Stimulated activated memory B cell treated with anti-CD40 and anti-IgM and Interleukin-4, amounts not matched to agents 10 μg/mL and 1 μg/mL and 100 μg/mL, for 72 hours (primary cell): ENCODE measurements around the gene DSCAM.

Experiments
- ATAC-seq: fragments of 150-1000 bp; cut with Tn5 transposase; 2 replicates; pipeline ENCODE4 v1.10.0; 2021
- H3K27ac Mint-ChIP-seq: one replicate; pipeline ENCODE4 v1.8.0; 2022; ENCODE audit warnings: mild to moderate bottlenecking, mixed read lengths
- H3K27me3 Mint-ChIP-seq: one replicate; pipeline ENCODE4 v1.8.0; 2022; ENCODE audit warnings: mixed read lengths
- H3K36me3 Mint-ChIP-seq: one replicate; pipeline ENCODE4 v1.8.0; 2022; ENCODE audit warnings: mixed read lengths
- H3K4me1 Mint-ChIP-seq: one replicate; pipeline ENCODE4 v1.8.0; 2022; ENCODE audit warnings: mixed read lengths
- H3K4me3 Mint-ChIP-seq: one replicate; pipeline ENCODE4 v1.8.0; 2022; ENCODE audit warnings: mild to moderate bottlenecking, moderate library complexity, mixed read lengths
- H3K9me3 Mint-ChIP-seq: one replicate; pipeline ENCODE4 v1.8.0; 2022; ENCODE audit warnings: mixed read lengths

Gene DSCAM

GRCh38 chr21:40130476-40130875, 716.5 kb downstream of the DSCAM start:
- Mint-ChIP-seq H3K4me3 (no peak overlapping the region), H3K36me3 (no peaks in the 10 kb centered on the region), H3K9me3 (peaks cover 6% of the 10 kb centered on the region), H3K27ac (no peak overlapping the region), H3K4me1 (no peaks in the 10 kb centered on the region), H3K27me3 (peaks cover 16% of the 10 kb centered on the region)
- no peak for ATAC-seq

GRCh38 chr21:40129809-40130208, 717.1 kb downstream of the DSCAM start:
- peaks cover 6% of the 10 kb centered on the region for H3K9me3 Mint-ChIP-seq
- no peak for ATAC-seq

GRCh38 chr21:40128891-40129290, 718.1 kb downstream of the DSCAM start:
- H3K4me3 Mint-ChIP-seq = no peak overlapping the region
- ATAC-seq = no peak

More at GRCh38 chr21:40129809-40130208, 717.1 kb downstream of the DSCAM start:
- no peak overlapping the region for H3K27ac Mint-ChIP-seq
- no peak overlapping the region for H3K4me3 Mint-ChIP-seq
- H3K36me3 Mint-ChIP-seq = no peaks in the 10 kb centered on the region
- no peaks in the 10 kb centered on the region for H3K4me1 Mint-ChIP-seq
- H3K27me3 Mint-ChIP-seq = peaks cover 16% of the 10 kb centered on the region

DNA sequence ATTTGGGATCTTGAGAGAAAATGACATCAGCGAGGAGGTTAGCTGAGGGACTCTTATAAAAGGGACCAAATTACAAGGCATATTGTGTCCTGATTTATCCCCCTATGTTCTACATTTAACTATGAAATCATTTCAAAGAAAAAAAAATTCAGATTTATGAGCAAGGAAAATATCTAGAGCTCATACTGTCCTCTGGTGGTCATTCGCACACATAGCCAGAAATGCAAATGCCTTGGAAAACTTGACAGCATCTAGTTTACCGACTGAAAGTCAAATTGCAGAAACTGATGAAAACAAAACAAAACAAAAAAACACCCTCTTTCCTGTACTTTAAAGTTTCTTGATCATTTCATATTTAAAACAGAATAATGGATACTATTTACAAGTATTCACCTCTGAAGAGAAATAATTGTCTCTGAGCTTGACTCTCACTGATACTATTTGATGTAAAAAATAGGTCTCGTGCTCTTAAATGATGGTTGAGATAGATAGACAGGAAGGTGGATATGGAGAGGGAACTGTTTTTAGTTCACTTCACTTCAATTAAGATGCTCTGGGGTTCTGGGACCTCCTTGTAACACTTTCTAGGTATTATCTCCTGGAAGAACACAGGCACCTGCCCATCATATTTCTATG, 725.9 kb downstream of the DSCAM start:
- peaks cover 12% of the 10 kb centered on the region for H3K9me3 Mint-ChIP-seq
- H3K27ac Mint-ChIP-seq = no peak overlapping the region
- H3K36me3 Mint-ChIP-seq = no peaks in the 10 kb centered on the region
- peaks cover 5% of the 10 kb centered on the region for H3K27me3 Mint-ChIP-seq
- H3K4me3 Mint-ChIP-seq = no peak overlapping the region
- no peaks in the 10 kb centered on the region for H3K4me1 Mint-ChIP-seq
- no peak for ATAC-seq

More at GRCh38 chr21:40128891-40129290, 718.1 kb downstream of the DSCAM start:
- H3K4me1 Mint-ChIP-seq = no peaks in the 10 kb centered on the region
- H3K9me3 Mint-ChIP-seq = peaks cover 6% of the 10 kb centered on the region
- no peak overlapping the region for H3K27ac Mint-ChIP-seq
- H3K36me3 Mint-ChIP-seq = no peaks in the 10 kb centered on the region
- peaks cover 16% of the 10 kb centered on the region for H3K27me3 Mint-ChIP-seq

DNA sequence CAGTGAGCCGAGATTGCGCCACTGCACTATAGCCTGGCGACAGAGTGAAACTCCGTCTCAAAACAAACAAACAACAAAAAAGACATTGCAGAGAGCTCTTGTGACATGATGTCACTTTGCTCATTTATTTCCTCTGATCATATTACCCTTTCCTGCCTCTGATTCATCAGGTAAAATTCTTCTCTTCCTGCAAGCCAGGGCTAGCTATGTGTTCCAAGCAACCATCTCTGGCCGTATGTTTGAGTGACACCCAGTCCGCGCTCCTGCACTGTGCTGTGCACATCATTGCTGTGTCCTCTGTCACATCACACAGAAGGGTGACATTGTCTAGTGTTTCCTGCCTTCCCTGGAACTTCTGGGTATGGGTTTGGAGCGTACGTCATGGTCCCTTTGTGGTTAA, 728.4 kb downstream of the DSCAM start:
- Mint-ChIP-seq H3K4me1 (no peaks in the 10 kb centered on the region), H3K27ac (no peak overlapping the region), H3K27me3 (no peaks in the 10 kb centered on the region), H3K4me3 (no peak overlapping the region), H3K9me3 (peaks cover 19% of the 10 kb centered on the region), H3K36me3 (no peaks in the 10 kb centered on the region)
- ATAC-seq = no peak

GRCh38 chr21:40117236-40117635, 729.7 kb downstream of the DSCAM start:
- Mint-ChIP-seq H3K4me3 (no peak overlapping the region), H3K4me1 (no peaks in the 10 kb centered on the region), H3K36me3 (no peaks in the 10 kb centered on the region), H3K27ac (no peak overlapping the region), H3K9me3 (peaks cover 15% of the 10 kb centered on the region), H3K27me3 (no peaks in the 10 kb centered on the region)
- ATAC-seq = no peak

DNA sequence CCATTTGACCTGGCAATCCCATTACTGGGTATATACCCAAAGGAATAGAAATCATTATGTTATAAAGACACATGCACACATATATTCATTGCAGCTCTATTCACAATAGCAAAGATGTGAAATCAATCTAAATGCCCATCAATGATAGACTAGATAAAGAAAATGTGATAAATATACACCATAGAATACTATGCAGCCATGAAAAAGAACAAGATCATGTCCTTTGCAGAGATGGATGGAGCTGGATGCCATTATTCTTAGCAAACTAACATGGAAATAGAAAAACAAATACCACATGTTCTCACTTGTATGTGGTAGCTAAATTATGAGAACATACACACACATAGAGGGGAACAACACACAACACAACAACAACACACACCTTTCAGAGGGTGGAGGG, 731.2 kb downstream of the DSCAM start:
- no peak for ATAC-seq

DNA sequence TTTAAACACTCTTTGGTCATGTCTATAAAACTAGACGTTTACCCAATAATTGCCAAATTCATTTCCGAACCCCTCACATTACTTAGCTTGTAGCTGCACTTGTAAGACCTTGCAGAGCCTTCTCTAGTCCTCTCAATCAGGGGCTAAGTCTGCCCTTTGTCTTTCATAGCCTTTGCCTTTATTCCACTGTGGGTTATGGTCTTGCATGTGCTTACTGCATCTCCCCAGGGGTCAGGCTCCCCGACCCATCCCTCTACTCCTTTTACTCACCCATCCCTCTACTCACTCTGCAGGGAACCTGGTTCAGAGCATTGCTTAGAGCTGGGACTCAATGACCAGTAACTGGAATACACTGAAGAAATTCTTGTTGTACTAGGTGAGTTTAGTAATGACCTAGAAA, 744.3 kb downstream of the DSCAM start:
- Mint-ChIP-seq H3K9me3 (no peaks in the 10 kb centered on the region), H3K4me3 (no peak overlapping the region), H3K27ac (no peak overlapping the region), H3K4me1 (no peaks in the 10 kb centered on the region), H3K36me3 (no peaks in the 10 kb centered on the region), H3K27me3 (no peaks in the 10 kb centered on the region)
- ATAC-seq = no peak

More for the DNA sequence above, 731.2 kb downstream of the DSCAM start:
- H3K36me3 Mint-ChIP-seq = no peaks in the 10 kb centered on the region
- no peaks in the 10 kb centered on the region for H3K4me1 Mint-ChIP-seq
- no peaks in the 10 kb centered on the region for H3K27me3 Mint-ChIP-seq
- no peak overlapping the region for H3K27ac Mint-ChIP-seq
- H3K4me3 Mint-ChIP-seq = no peak overlapping the region
- peaks cover 15% of the 10 kb centered on the region for H3K9me3 Mint-ChIP-seq

- H3K9me3 Mint-ChIP-seq = peaks cover 3% of the 10 kb centered on the region
- no peaks in the 10 kb centered on the region for H3K4me1 Mint-ChIP-seq
- peak; percentile 27 for ATAC-seq
- no peak overlapping the region for H3K27ac Mint-ChIP-seq
- H3K4me3 Mint-ChIP-seq = no peak overlapping the region
- H3K27me3 Mint-ChIP-seq = no peaks in the 10 kb centered on the region
- H3K36me3 Mint-ChIP-seq = no peaks in the 10 kb centered on the region
Measured at GRCh38 chr21:40099809-40100208, 747.1 kb downstream of the DSCAM start.

DNA sequence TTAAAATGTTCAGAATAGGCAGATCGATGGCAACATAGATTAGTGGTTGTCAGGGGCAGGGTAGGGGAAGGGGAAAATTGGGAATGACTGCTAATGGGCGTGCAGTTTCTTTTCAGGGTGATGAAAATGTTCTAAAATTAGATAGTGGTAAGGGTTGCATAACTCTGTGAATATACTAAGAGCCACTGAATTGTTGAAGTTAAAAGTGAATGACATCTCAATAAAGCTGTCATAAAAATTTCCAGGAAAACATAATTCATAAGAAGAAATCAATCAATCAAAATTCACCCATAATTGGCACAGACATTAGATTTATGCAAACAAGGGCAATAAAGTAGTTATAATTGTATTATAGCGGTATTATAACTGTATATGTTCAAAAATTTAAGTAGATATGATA, 751.5 kb downstream of the DSCAM start:
- Mint-ChIP-seq H3K27ac (no peak overlapping the region), H3K36me3 (no peaks in the 10 kb centered on the region), H3K4me1 (no peaks in the 10 kb centered on the region), H3K9me3 (peaks cover 3% of the 10 kb centered on the region), H3K4me3 (no peak overlapping the region), H3K27me3 (no peaks in the 10 kb centered on the region)
- no peak for ATAC-seq

DNA sequence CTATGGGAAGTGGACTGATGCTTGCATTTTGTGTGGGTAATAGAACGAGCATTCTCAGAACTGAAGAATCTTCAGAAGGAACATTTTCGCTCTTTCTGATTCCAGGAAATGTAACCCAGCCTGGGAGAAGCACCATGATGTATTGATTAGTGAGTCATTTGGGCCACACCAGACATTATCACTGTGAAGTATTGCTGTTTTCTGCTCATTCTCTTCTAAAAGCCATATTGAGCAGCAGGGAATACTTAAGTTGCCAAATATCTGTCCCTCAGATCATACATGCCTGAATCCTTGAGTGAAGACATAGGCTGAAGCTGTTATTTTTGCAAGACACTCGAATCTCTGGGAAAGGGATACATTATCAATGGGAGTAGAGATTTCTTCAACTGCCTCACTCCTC, 766.6 kb downstream of the DSCAM start:
- no peaks in the 10 kb centered on the region for H3K4me1 Mint-ChIP-seq
- peaks cover 9% of the 10 kb centered on the region for H3K27me3 Mint-ChIP-seq
- peaks cover 6% of the 10 kb centered on the region for H3K9me3 Mint-ChIP-seq
- H3K27ac Mint-ChIP-seq = no peak overlapping the region
- no peaks in the 10 kb centered on the region for H3K36me3 Mint-ChIP-seq
- ATAC-seq = no peak
- no peak overlapping the region for H3K4me3 Mint-ChIP-seq

DNA sequence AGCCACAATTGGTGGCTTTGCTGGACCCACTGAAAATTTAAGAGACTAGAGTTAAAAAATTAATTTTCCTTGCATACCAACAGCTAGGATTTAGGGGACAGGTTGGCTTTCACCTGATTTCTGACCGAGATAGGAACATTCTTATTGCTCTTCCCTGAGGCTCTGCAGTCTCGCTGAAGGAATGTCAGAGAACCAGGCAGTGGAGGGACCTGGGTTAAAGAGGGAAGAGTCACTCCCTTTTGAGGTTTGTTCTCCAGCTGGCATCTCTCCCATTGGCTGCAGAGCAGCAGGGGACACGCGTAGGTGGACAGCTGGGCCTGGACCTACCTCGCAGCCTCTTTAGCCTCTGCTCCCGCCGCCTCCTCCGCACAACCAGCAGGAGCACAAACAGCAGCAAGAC, 772.2 kb downstream of the DSCAM start:
- H3K9me3 Mint-ChIP-seq = no peaks in the 10 kb centered on the region
- no peaks in the 10 kb centered on the region for H3K4me1 Mint-ChIP-seq
- ATAC-seq = no peak
- no peak overlapping the region for H3K4me3 Mint-ChIP-seq
- no peaks in the 10 kb centered on the region for H3K27me3 Mint-ChIP-seq
- no peaks in the 10 kb centered on the region for H3K36me3 Mint-ChIP-seq
- H3K27ac Mint-ChIP-seq = no peak overlapping the region

GRCh38 chr21:40074198-40074597, 772.8 kb downstream of the DSCAM start:
- Mint-ChIP-seq H3K4me3 (no peak overlapping the region), H3K4me1 (no peaks in the 10 kb centered on the region), H3K9me3 (no peaks in the 10 kb centered on the region), H3K36me3 (no peaks in the 10 kb centered on the region), H3K27me3 (no peaks in the 10 kb centered on the region), H3K27ac (no peak overlapping the region)
- ATAC-seq = no peak

DNA sequence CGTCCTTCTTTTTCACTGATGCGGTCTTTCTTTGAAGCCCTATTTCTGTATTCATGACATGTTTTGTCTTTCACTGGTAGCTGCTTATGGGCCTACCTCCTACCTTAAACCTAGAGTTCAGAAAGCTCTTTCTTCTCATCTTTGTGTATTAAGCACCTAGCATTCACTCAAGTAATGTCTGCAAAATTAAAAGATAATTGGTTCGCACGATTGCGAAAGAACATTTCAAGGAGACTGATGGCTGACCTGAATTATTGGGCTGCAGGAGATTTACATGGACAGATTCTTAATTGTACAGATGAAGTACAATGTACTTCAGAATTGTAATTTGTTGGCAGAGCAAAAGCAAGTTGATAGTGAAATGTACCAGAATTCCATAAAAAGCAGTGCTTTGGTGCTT, 773.3 kb downstream of the DSCAM start:
- no peak for ATAC-seq
- H3K4me3 Mint-ChIP-seq = no peak overlapping the region
- H3K9me3 Mint-ChIP-seq = no peaks in the 10 kb centered on the region
- H3K27ac Mint-ChIP-seq = no peak overlapping the region
- H3K36me3 Mint-ChIP-seq = no peaks in the 10 kb centered on the region
- no peaks in the 10 kb centered on the region for H3K4me1 Mint-ChIP-seq
- no peaks in the 10 kb centered on the region for H3K27me3 Mint-ChIP-seq

- Mint-ChIP-seq H3K36me3 (no peaks in the 10 kb centered on the region), H3K27me3 (no peaks in the 10 kb centered on the region), H3K9me3 (no peaks in the 10 kb centered on the region), H3K4me1 (no peaks in the 10 kb centered on the region), H3K4me3 (no peak overlapping the region), H3K27ac (no peak overlapping the region)
- ATAC-seq = no peak
Measured at GRCh38 chr21:40070871-40071270, 776.1 kb downstream of the DSCAM start.

- Mint-ChIP-seq H3K4me3 (no peak overlapping the region), H3K4me1 (no peaks in the 10 kb centered on the region), H3K36me3 (no peaks in the 10 kb centered on the region), H3K9me3 (peaks cover 3% of the 10 kb centered on the region), H3K27ac (no peak overlapping the region), H3K27me3 (no peaks in the 10 kb centered on the region)
- no peak for ATAC-seq
Measured at GRCh38 chr21:40067751-40068150, 779.2 kb downstream of the DSCAM start.

DNA sequence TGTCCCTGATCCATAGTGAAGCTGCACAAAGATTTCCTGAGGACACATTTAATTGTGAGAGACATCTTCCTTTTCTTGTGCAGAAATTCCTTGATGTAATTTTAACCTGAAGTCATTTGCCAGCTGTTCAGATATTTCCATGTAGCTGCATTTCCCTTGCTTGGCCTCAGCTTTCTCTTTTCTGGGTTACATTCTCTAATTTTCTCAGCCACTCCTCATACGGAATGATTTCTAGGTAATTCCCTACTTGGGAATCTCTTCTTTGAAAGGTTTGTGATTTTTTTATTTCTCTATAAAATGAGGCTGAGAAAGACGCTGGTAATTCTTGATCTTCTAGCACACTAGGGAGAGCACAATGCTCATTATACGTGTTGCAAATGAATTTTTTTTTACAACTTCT, 780.7 kb downstream of the DSCAM start:
- H3K4me3 Mint-ChIP-seq = no peak overlapping the region
- H3K9me3 Mint-ChIP-seq = peaks cover 3% of the 10 kb centered on the region
- no peaks in the 10 kb centered on the region for H3K36me3 Mint-ChIP-seq
- H3K4me1 Mint-ChIP-seq = no peaks in the 10 kb centered on the region
- H3K27me3 Mint-ChIP-seq = no peaks in the 10 kb centered on the region
- no peak overlapping the region for H3K27ac Mint-ChIP-seq
- ATAC-seq = no peak
